ENCODE data around the gene PRDM16. TPM values are rescaled to one million over a fixed set of nuclear protein-coding genes. Genes with fewer than 3 reads are reported as not detected.
A peak's percentile ranks its signal among the peaks of the same experiment; 100 is the strongest.

Gene PRDM16
- total and polyA plus RNA-seq, 2 of the 13 experiments (the other 11 are each of a cell fraction or from before 2014, with no cell fraction given): 0.15 to 0.81 TPM

GRCh38 chr1:3323021-3323795 lies 254.2 kb downstream of the PRDM16 start (continued):
- TF ChIP-seq TGIF2 (CRISPR knock-in tag; IDR thresholded peaks at IDR 0.05): no peak
- TF ChIP-seq NFE2L1 (CRISPR knock-in tag; IDR thresholded peaks at IDR 0.05; ENCODE audit: borderline replicate concordance): no peak
- TF ChIP-seq MTF1 (CRISPR knock-in tag; IDR thresholded peaks at IDR 0.05): no peak
- no peak for TF ChIP-seq FOXK1 (CRISPR knock-in tag; IDR thresholded peaks at IDR 0.05; ENCODE audit: borderline replicate concordance, low read depth)
- no peak for TF ChIP-seq RNF219 (CRISPR knock-in tag; IDR thresholded peaks at IDR 0.05)
- TF ChIP-seq ZNF749 (CRISPR knock-in tag; IDR thresholded peaks at IDR 0.05; ENCODE audit: borderline replicate concordance): no peak
- TF ChIP-seq NCOA5 (CRISPR knock-in tag; IDR thresholded peaks at IDR 0.05): no peak
- TF ChIP-seq ZNF674 (CRISPR knock-in tag; IDR thresholded peaks at IDR 0.05; ENCODE audit: low read depth): no peak
- TF ChIP-seq XBP1 (CRISPR knock-in tag; IDR thresholded peaks at IDR 0.05): no peak
- TF ChIP-seq BCLAF1 (IDR thresholded peaks at IDR 0.05): no peak
- no peak for TF ChIP-seq STAT5B (CRISPR knock-in tag; IDR thresholded peaks at IDR 0.05)
- TF ChIP-seq ZFP41 (CRISPR knock-in tag; IDR thresholded peaks at IDR 0.05; ENCODE audit: borderline replicate concordance): peak; percentile 46; the same call in 1 of the 2 replicates
- no peak; the same call in 1 of the 2 replicates for TF ChIP-seq POLR2AphosphoS5 (IDR thresholded peaks at IDR 0.05; ENCODE audit: low read depth, low read length)
- TF ChIP-seq CREM (IDR thresholded peaks at IDR 0.05): 0 out of 2 replicates have a peak, but pooled peaks have one; percentile 15
- TF ChIP-seq CREM (CRISPR knock-in tag; IDR thresholded peaks at IDR 0.05): no peak
- TF ChIP-seq ZFAT (CRISPR knock-in tag; conservative IDR thresholded peaks at IDR 0.05): no peak
- no peak for TF ChIP-seq PBX3 (CRISPR knock-in tag; IDR thresholded peaks at IDR 0.05; ENCODE audit: borderline replicate concordance)
- 0 out of 2 replicates have a peak, but pooled peaks have one; percentile 4 for TF ChIP-seq YEATS4 (CRISPR knock-in tag; IDR thresholded peaks at IDR 0.05; ENCODE audit: borderline replicate concordance)
- TF ChIP-seq UBTF (CRISPR knock-in tag; IDR thresholded peaks at IDR 0.05): peak; percentile 76
- no peak for TF ChIP-seq HHEX (CRISPR knock-in tag; IDR thresholded peaks at IDR 0.05)
- no peak for TF ChIP-seq ZBTB3 (CRISPR knock-in tag; IDR thresholded peaks at IDR 0.05; ENCODE audit: borderline replicate concordance, low read depth)
- TF ChIP-seq PITX1 (CRISPR knock-in tag; IDR thresholded peaks at IDR 0.05): 0 out of 2 replicates have a peak, but pooled peaks have one; percentile 27
